ENCODE data around the gene CAMSAP1.

CAMSAP1 gene

DNA sequence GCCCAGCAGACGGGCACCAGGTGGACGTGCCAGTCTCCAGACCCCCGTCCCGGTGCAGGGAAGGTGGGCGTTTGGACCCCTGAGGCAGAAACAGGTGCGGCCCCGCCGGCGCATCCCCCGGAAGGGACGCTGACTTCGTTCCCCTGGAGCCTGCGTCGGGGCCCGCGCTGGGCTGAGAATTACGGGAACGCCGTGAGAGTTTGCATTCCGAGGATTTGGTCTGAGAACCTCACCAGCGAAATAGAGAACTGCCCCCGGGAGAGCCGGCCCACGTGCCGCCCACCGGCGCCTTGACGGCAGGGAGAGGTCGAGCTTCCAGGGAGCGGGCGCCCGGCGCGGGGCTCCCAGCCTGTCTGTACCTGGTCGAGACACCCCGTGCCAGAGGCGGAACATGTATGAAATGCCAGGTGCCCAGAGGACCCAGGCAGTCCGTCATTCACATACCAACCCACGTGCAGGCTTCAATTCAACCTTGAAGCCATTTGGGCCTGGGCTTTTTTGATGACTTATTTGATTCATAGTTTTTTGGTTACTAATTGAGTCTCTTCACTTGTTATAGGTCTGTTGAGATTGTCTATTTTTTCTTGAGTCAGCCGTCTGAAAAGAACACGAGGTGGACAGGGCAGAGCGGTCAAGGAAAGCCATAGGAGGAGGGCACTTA lies 877 bp upstream of the CAMSAP1 start:
- Histone ChIP-seq H3K36me3 (peaks cover 14 to 54% (median 36%) of the 10 kb centered on the region in 11 experiments), H4K20me1 (peaks cover 34 to 59% (median 41%) of the 10 kb centered on the region in 11 experiments), H3K9ac (peak overlapping the region; percentile 78 to 90 (median 85)), H3K9me3 (replicated peaks in 1 of 11) (peaks cover 0 to 4% (median 2%) of the 10 kb centered on the region in 11 experiments; a peak in 13 of 22 replicates), H3K27me3 (no peaks in the 10 kb centered on the region), H3K27ac (peak overlapping the region; percentile 41 to 82 (median 77); a peak in 21 of 22 replicates), H3K4me1 (peaks cover 65 to 78% (median 71%) of the 10 kb centered on the region in 10 experiments), H3K4me3 (peak overlapping the region; percentile 69 to 89 (median 82)), H3K4me2 (peak overlapping the region; percentile 93 to 100 (median 97))
- no peak for TF ChIP-seq Cebpa-rat (IDR thresholded peaks at IDR 0.05)

GRCh38 chr9:135907006-135907430 lies 328 bp downstream of the CAMSAP1 start:
- H3K4me3 ChIP-seq, result peak overlapping the region; percentile 70 to 89 (median 84)
- peaks cover 46 to 70% (median 53%) of the 10 kb centered on the region in 11 experiments for H4K20me1 ChIP-seq
- peak overlapping the region in 10 of 11 experiments; percentile 66 to 87 (median 84); a peak in 19 of 22 replicates for H3K27ac ChIP-seq
- no peak for TF ChIP-seq Cebpa-rat (IDR thresholded peaks at IDR 0.05)
- peaks cover 0 to 9% (median 0%) of the 10 kb centered on the region in 11 experiments; a peak in 5 of 22 replicates for H3K9me3 ChIP-seq (replicated peaks in 1 of 11)
- H3K4me2 ChIP-seq, result peak overlapping the region; percentile 78 to 98 (median 91); a peak in 21 of 22 replicates
- peaks cover 67 to 78% (median 73%) of the 10 kb centered on the region in 10 experiments for H3K4me1 ChIP-seq
- H3K36me3 ChIP-seq, result peaks cover 15 to 52% (median 34%) of the 10 kb centered on the region in 11 experiments
- H3K9ac ChIP-seq, result peak overlapping the region; percentile 76 to 93 (median 85)
- no peaks in the 10 kb centered on the region for H3K27me3 ChIP-seq

DNA sequence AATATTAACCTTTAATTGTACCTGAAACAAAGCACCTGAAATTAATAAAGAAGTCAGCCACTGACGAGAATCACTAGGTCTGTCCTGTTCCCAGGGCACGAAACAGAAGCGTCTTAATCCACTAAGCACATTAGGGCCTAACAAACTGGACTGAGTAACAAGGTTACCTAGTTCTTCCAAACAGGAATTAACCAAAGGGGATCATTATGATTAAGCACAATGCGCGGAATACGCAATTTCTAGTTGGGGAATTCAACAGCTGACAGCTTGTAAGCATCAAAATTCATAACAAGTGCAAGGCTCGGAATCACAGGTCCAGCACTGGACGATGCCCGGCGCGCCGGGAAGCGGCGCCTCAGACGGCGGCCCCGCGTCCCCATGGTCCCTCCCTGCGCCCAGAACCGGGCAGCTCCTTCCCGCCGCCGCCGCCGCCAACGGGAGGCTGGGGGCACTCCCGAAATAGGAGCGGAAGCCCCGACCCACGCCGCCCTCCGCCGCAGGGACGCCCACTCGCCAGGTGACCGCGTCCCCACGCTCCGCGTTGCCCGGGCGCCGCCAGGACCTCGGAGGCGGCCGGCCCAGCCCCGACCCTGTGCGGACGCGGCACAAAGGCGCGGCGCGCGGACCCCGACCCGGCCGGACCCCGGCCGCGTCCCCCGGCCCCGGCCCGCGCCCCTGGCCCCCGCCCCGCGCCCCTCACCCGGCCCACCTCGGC lies 898 bp downstream of the CAMSAP1 start:
- Histone ChIP-seq H4K20me1 (peaks cover 51 to 72% (median 58%) of the 10 kb centered on the region in 11 experiments), H3K27ac (peak overlapping the region; percentile 23 to 87 (median 82); a peak in 21 of 22 replicates), H3K4me1 (peaks cover 62 to 72% (median 67%) of the 10 kb centered on the region in 10 experiments)

GRCh38 chr9:135905380-135906258 lies 1.7 kb downstream of the CAMSAP1 start:
- Histone ChIP-seq H3K4me1 (peaks cover 58 to 64% (median 61%) of the 10 kb centered on the region in 10 experiments), H4K20me1 (peaks cover 58 to 74% (median 61%) of the 10 kb centered on the region in 11 experiments), H3K27me3 (no peaks in the 10 kb centered on the region), H3K27ac (peak overlapping the region in 6 of 11 experiments; percentile 75 to 87 (median 85); a peak in 7 of 22 replicates), H3K4me3 (peak overlapping the region; percentile 70 to 89 (median 84)), H3K36me3 (peaks cover 8 to 50% (median 27%) of the 10 kb centered on the region in 11 experiments; a peak in 21 of 22 replicates), H3K4me2 (peak overlapping the region; percentile 78 to 98 (median 91)), H3K9me3 (replicated peaks in 1 of 11) (peaks cover 0 to 23% (median 0%) of the 10 kb centered on the region in 11 experiments; a peak in 5 of 22 replicates), H3K9ac (peak overlapping the region; percentile 76 to 93 (median 85); a peak in 21 of 22 replicates)
- no peak for TF ChIP-seq Cebpa-rat (IDR thresholded peaks at IDR 0.05)

More for the DNA sequence above, 898 bp downstream of the CAMSAP1 start:
- Histone ChIP-seq H3K9me3 (replicated peaks in 1 of 11) (peaks cover 0 to 15% (median 0%) of the 10 kb centered on the region in 11 experiments; a peak in 5 of 22 replicates), H3K9ac (peak overlapping the region; percentile 76 to 93 (median 85)), H3K4me2 (peak overlapping the region; percentile 78 to 98 (median 91)), H3K27me3 (no peaks in the 10 kb centered on the region), H3K4me3 (peak overlapping the region; percentile 70 to 89 (median 84)), H3K36me3 (peaks cover 15 to 52% (median 34%) of the 10 kb centered on the region in 11 experiments)
- no peak for TF ChIP-seq Cebpa-rat (IDR thresholded peaks at IDR 0.05)

GRCh38 chr9:135903786-135904520 lies 3.4 kb downstream of the CAMSAP1 start:
- Histone ChIP-seq H3K27me3 (no peaks in the 10 kb centered on the region), H3K4me2 (peak overlapping the region; percentile 22 to 98 (median 91); a peak in 20 of 22 replicates), H3K27ac (no peak overlapping the region), H4K20me1 (peaks cover 75 to 82% (median 77%) of the 10 kb centered on the region in 11 experiments), H3K36me3 (peaks cover 4 to 44% (median 23%) of the 10 kb centered on the region in 11 experiments; a peak in 15 of 22 replicates), H3K4me1 (peaks cover 55 to 60% (median 57%) of the 10 kb centered on the region in 10 experiments), H3K9me3 (replicated peaks in 1 of 11) (peaks cover 0 to 33% (median 1%) of the 10 kb centered on the region in 11 experiments; a peak in 6 of 22 replicates), H3K9ac (no peak overlapping the region), H3K4me3 (no peak overlapping the region)
- TF ChIP-seq Cebpa-rat (IDR thresholded peaks at IDR 0.05), result no peak

GRCh38 chr9:135903358-135903656 lies 4.0 kb downstream of the CAMSAP1 start:
- Histone ChIP-seq H4K20me1 (peaks cover 82 to 84% (median 83%) of the 10 kb centered on the region in 11 experiments), H3K9ac (no peak overlapping the region), H3K4me2 (peak overlapping the region in 10 of 11 experiments; percentile 22 to 98 (median 88); a peak in 19 of 22 replicates), H3K27me3 (no peaks in the 10 kb centered on the region), H3K4me3 (no peak overlapping the region), H3K36me3 (peaks cover 4 to 51% (median 23%) of the 10 kb centered on the region in 11 experiments; a peak in 16 of 22 replicates), H3K9me3 (replicated peaks in 1 of 11) (peaks cover 0 to 38% (median 7%) of the 10 kb centered on the region in 11 experiments; a peak in 8 of 22 replicates), H3K4me1 (peaks cover 53 to 58% (median 56%) of the 10 kb centered on the region in 10 experiments), H3K27ac (no peak overlapping the region)
- TF ChIP-seq Cebpa-rat (IDR thresholded peaks at IDR 0.05), result no peak

DNA sequence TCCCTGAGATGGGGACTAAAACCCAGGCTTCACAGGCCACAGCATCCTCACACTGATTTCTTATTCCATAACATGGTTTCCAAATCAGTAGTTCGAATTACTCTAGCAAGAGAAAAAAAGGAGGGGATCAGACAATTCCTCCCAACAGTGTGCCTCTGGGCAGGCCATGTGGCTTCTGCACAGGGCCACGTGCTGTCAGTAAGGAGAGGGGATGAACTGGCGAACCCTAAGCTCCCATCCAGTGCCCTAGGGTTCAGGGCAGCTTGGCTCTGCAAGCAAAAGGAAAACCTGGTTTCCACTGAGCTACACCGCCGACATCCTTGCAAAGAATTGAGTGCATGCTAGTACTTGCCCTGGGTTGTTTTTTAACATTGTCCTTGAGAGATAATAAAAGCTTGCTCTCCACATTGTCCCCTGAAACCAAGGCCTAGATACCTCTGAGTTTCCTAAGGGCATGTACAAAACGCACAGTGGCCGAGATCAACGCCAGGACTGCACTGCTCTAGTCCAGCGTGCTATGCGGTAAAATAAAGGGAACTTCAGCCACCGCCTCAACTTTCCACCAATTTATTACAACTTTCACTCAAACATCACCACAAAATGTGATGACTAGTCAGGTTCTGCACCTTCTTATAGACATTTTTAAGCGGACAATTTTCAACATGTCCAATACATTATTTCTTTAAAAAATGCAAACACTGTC lies 4.5 kb downstream of the CAMSAP1 start:
- Histone ChIP-seq H3K27ac (no peak overlapping the region), H3K27me3 (no peaks in the 10 kb centered on the region), H3K36me3 (peaks cover 4 to 56% (median 28%) of the 10 kb centered on the region in 11 experiments; a peak in 18 of 22 replicates), H3K4me1 (peaks cover 49 to 58% (median 53%) of the 10 kb centered on the region in 10 experiments), H3K4me2 (peak overlapping the region in 9 of 11 experiments; percentile 27 to 98 (median 88); a peak in 15 of 22 replicates), H3K4me3 (no peak overlapping the region), H4K20me1 (peaks cover 87 to 89% (median 88%) of the 10 kb centered on the region in 11 experiments), H3K9me3 (replicated peaks in 1 of 11) (peaks cover 0 to 43% (median 7%) of the 10 kb centered on the region in 11 experiments; a peak in 8 of 22 replicates), H3K9ac (no peak overlapping the region)
- no peak for TF ChIP-seq Cebpa-rat (IDR thresholded peaks at IDR 0.05)
